NCI-H2081 (cell line): Measurements from ENCODE around the gene TESK2.
"Not testable (repeated sequence)": the region's sequence is repeated elsewhere in the genome, so short reads cannot be mapped to it uniquely, and the experiment has no call there.

Source experiments
- DNase-seq, 2 experiments: peaks; one replicate each; lab custom pipeline; 2025; lab: John Stamatoyannopoulos, UW

Gene TESK2

DNA sequence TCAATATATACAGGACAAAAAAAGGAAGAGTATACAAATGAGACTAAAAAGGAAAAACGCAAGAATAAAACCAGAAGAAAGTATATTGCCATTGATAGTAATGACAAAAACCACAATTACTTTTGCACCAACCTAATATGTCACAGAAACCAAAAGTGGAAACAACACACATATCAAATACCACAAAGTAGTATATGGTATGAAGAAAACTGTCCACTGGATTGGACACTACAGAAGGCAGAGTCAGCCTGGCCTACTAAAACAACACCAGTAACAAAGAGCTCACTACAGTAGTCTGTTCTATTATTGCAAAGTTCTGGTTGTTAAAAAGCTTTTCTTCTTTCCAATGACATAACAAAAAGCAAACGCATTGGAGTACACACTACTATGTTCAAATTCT lies 17.7 kb downstream of the TESK2 start:
- DNase-seq = no peak

DNA sequence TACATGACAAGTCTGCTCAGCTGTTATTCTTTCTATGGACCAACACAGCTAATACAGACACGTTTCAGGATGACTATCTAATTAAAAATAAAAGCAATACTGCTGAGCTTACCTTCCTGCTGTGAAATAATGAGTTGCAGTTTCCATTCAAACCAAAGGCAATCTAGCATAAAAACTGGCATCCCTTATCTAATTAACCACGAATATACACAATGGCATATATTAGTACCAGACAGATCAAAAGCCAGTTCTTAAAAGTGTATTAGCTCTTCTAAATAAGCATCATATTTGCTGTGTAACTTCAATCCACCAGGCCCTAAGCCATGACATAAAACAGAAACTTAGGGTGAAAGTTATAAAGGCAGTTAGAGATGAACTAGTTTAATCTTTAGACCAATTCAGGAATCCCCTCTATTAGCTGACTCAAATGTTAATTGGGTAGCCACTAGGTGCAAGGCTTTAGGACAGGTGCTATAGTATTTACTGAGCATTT lies 20.6 kb downstream of the TESK2 start:
- no peak for DNase-seq

DNA sequence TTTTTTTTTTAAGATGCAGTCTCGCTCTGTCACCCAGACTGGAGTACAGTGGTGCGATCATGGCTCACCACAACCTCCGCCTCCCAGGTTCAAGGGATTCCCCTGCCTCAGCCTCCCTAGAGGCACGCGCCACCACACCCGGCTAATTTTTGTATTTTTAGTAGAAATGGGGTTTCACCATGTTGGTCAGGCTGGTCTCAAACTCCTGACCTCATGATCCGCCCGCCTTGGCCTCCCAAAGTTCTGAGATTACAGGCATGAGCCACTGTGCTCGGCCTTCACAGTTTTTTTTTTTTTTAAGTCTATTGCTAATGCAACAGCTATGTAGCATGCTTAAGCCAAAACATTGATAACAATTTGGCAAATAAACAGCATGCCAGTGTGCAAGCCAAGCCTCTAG lies 23.6 kb downstream of the TESK2 start:
- not testable (repeated sequence) for DNase-seq

DNA sequence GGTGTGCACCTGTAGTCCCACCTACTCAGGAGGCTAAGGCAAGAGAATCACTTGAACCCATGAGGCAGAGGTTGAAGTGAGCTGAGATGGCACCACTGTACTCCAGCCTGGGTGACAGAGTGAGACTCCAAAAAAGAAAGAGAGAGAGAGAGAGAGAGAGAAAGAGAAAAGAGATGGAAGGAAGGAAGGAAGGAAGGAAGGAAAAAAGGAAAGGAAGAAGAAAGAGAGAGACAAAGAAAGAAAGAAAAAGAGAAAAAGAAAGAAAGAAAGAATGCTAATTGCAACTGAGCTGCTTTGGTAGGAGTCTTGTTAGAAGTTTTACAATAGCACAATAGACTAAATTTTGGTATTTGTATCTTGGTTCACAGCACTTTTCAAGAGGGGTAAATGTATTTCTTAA lies 25.7 kb downstream of the TESK2 start:
- DNase-seq = no peak

DNA sequence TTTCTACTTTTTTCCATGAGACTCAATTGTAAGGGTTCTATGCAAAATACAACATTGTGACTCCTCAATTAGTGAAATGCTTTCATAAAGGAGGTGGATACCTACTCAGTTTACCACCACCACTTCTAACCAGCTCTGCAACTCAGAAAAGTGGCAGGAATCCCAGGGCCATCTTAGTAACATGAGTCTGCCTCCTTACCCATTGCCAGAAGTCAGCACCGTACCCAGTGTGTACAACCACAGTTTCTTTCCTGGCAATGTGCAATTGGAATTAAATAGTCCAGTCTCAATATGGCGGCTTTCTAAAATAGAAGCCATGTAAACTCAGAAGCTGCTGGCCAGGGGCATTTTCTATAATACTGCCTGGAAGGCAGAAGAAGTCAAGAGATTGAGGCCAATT lies 32.1 kb downstream of the TESK2 start:
- no peak for DNase-seq

DNA sequence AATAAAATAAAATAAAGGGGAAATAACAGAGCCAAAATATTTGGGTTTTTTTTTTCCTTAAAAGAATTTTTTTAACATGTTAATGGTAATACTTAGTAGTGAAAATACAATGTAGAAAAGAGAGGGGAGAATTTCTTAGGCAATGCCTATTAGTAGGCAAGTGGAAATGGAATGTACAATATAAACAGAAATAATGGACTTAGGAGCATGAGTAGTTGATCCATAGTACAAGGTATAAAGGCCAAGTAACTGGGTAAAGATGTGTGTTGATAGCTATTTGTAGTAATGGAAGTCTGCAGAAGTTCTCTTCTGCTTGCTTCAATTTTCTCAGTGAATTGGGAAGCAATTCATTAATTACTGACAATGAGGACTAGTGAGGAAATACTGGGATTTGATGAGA lies 34.4 kb downstream of the TESK2 start:
- DNase-seq = no peak

DNA sequence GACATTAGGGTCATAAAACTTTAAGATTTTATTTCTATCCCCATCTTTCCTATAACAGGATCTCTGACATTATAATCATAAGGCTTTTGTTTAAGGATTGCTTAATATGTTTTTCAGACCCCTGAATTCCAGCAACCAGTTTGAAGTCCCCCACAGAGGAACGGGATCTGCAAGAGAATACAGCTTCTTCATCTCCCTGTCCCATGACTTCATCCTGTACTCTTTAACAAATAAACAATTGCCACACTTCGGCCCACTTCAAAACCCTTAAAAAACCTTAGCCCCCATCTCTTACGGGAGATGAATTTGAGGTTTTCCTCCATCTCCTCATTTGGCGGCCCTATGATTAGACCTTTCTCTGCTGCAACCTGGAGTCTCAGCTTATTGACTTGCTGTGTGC lies 35.8 kb downstream of the TESK2 start:
- DNase-seq = no peak

DNA sequence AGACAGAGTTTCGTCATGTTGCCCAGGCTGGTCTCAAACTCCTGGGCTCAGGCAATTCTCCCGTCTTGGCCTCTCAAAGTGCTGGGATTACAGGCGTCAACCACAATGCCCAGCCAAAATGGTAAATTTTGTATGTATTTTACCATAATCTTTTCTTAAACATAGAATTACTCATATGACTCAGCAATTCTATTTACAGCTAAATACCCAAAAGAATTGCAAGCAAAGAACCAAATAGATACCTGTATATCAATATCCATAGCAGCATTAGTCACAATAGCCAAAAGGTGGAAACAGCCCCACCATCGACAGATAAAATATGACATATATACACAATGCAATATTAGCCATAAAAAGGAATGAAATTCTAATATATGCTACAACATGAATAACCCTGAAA lies 36.5 kb downstream of the TESK2 start:
- DNase-seq = no peak

DNA sequence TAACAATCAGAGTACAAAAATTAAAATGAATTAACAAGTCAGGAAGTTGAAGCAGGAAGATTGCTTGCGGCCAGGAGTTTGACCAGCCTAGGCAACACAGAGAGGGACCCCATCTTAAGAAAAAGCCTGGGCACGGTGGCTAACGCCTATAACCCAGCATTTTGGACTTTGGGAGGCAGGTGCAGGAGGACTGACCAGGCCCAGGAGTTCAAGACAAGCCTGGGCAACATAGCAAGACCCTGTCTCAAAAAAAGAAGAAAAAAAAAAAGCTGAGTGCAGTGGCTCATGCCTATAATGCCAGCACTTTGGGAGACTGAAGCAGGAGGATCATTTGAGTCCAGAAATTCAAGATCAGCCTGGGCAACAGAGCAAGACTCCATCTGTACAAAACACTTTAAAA lies 38.5 kb downstream of the TESK2 start:
- no peak for DNase-seq

DNA sequence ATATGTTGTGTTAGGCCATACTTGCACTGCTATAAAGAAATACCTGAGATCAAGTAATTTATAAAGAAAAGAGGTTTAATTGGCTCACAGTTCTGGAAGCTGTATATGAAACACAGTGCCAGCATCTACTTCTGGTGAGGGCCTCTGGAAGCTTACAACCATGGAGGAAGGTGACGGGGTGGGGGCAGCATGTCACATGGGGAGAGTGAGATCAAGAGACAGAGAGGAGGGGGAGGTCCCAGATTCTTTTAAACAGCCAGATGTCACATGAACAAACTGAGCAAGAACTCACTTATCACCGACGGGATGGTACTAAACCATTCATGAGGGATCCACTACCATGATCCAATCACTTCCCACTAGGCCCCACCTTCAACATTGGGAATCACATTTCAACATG lies 42.6 kb downstream of the TESK2 start:
- no peak for DNase-seq

DNA sequence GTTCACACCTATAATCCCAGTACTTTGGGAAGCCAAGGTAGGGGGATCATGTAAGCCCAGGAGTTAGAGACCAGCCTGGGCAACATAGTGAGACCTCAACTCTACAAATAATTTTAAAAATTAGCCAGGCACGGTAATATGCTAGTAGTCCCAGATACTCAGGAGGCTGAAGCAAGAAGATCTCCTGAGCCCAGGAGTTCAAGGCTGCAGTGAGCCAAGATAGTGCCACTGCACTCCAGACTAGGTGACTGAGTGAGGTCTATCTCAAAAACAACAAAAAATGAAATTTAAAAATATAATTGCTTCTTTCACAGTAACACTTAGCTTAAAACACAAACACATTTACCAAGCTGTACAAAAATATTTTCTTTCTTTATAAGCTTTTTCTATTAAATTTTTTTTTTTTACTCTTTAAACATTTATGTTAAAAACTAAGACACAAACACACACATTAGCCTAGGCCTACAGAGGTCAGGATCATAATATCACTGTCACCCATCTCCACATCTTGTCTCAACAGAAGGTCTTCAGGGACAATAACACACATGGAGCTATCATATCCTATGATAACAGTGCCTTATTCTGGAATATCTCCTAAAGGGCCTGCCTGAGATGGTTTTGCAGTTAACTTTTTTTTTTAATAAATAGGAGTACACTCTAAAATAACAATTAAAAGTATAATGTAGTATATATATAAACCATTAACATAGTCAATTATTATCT lies 43.9 kb downstream of the TESK2 start:
- no peak for DNase-seq

DNA sequence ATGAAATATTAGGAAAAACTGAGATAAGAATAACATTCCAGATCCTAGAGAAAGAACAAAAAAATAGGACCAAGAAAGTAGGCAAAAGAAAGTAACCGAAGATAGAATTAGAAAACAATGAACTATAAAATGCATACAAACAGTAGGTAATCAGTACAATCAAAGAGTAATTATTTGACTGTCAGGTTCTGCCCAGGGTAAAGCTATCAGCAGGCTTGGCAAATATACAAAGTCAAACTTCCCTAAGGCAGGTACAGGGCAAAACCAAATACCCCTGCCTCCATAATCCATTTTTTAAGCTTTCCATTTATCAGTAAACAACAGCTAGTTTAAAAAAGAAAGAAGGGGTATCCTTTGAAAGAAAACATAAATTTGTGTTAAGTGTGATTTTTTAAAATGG lies 44.4 kb downstream of the TESK2 start:
- DNase-seq = no peak

DNA sequence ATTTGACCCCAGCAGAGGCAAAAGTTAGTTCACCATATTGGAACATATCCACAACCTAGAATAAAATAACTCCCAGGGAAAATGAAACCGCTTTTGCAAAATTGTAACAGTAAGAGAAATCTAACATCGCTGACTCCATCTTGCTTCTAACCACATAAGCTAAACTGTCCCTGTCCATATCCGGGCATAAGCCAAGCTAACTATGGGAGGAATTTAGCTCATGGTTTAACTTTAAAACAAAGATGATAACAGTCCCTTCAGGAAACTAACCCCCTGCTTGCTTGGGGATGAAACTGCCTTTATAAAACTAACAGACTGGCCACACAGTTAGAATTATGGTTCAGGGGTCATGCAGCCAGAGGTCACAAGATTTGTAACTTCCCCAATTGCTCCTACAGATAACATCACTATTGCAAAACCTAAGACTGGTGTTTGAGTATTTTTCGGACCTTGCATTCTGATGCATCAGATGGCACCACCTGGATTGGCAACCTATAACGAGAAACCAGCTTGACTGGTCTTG lies 46.3 kb downstream of the TESK2 start:
- DNase-seq = no peak

DNA sequence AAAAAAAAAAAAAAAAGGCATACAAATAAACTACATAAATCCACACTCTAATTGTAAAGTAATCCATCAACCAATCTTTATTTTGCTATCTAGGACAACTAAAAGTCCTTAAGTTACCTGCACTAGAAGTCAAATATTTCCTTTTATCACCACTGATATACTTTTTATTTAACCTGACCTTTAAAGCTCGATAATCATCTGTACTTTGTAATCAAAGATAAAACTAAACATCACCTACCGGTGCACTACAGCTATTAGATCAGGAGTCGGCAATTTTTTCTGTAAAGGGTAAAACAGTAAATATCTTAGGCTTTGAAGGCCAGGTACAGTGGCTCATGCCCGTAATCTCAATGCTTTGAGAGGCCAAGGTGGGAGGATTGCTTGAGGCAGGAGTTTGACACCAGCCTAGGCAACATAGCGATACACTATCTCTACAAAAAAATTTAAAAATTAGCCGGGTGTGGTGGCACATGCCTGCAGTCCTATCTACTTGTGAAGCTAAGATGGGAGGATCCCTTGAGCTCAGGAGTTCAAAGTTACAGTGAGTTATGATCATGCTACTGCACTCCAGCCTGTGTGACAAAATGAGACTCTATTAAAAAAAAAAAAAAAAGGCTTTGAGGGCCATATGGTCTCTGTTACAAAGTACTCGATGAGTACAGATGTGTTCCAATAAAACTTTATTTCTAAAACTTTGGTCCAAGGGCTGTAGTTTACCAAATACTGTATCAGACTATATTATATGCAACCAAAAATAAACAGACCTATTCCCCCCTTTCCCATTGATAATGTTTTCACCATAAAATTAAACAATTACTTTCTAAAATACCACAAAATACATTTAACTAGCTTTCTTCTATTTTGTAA lies 47.1 kb downstream of the TESK2 start:
- DNase-seq = no peak

DNA sequence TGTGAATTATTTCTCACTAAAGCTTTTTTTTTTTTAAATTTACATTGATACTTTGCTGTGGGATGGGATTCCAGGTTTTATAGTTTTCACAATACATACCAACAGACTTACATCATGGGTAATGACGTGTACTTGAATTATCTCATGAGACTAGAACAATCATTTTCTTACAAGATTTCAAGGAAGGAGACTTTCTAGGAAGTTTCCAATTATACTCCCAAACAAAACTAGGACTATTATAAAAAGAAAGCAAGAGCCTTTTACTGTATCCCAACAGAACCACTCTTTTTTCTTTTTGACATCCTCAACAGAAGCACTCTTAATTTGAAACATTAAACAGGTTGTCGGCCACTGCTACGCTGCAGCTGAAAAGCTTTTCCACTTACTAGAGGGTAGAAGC lies 48.7 kb downstream of the TESK2 start:
- no peak for DNase-seq

DNA sequence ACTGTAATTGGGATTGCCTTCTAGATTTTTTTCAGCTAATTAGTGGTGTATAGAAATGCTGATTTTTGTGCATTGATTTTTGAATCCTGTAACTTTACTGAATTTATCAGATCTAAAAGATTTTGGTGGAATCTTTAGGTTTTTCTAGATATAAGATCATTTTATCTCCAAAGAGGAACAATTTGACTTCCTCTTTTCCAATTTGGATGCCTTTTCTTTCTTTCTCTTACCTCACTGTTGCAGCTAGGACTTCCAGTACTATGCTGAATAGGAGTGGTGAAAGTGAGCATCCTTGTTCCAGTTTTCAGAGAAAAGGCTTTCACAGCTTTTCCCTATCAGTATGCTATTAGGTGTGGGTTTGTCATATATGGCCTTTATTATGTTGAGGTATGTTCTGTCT lies 53.6 kb downstream of the TESK2 start:
- no peak for DNase-seq

DNA sequence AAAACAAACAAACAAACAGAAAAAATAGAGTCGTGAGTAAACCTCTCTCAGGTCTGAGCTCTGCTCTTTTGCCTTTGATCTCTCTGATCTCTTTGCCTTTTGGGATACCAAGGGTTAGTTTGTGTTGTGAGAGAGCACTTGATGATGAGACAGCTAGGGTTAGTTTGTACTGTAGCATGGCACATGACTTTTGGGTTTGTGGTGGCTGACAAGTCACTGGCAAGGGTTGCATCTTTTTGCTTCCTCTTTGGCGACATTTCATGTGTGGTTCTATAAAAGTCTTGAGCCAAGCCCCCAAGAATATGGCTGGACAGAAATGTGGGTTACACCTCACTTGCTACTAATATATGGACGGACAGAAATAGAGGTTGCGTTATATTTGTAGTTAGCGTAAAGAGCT lies 60.5 kb downstream of the TESK2 start:
- DNase-seq = no peak

DNA sequence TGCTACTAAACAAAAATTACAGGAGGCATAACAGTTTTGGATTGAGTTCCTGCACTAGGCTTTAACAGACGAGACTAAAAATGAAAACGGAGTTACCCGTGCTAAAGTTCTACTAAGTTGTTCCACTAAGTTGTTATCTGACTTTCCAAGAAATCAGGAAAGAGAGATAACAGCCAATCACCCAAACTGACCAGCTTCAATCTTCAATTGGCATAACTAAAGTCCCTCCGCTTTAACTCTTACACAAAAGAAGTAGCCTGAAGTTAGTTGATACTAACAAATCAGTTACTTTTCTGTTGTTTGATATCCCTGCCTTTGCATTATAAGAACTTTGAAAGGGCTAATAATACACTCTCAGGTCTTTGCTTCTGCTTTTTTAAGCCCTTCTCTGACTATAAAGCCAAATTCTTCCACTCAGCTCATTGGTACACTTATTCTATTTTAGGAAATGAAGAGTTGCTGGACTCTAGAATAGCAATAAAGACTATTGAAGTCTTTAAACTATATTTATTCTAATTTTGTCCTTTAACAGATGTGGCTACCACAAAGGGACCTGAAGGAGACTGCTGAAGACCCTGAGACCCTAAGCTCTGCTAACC lies 61.3 kb downstream of the TESK2 start:
- no peak for DNase-seq

DNA sequence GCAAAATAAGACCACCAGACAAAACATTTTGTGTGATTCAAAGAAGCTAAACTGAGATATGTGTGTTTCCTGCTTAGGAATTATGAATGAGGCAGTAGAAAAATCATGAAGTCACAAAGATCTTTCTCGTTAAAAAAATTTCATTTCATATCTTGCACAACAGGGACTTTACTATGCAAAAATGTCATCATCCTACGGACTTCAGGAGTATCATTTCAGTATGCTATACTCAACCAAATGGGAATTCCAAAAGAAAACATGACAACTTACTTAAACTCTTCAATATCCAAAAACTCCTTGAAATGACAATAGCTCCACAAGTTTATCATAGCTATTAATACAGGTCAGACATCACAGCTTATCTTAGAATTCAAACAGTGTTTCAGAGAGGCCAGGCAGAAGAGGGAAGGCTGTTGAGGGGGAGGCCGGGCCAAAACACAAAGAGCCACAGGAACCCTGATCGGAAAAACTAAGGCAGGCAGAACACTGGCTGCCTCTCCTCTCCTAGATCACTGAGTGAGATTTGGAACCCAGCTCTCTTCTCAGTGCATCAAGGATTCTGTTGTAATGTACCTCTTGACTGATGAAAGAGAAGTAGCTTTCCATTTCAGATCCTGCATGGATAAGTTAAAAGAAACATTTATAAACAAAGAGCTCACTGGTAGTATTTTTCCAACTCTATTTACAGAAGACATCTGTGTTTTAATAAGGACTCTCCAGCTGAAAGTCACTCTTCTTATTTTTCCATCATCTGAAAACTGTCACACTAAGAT lies 66.9 kb downstream of the TESK2 start:
- no peak for DNase-seq

DNA sequence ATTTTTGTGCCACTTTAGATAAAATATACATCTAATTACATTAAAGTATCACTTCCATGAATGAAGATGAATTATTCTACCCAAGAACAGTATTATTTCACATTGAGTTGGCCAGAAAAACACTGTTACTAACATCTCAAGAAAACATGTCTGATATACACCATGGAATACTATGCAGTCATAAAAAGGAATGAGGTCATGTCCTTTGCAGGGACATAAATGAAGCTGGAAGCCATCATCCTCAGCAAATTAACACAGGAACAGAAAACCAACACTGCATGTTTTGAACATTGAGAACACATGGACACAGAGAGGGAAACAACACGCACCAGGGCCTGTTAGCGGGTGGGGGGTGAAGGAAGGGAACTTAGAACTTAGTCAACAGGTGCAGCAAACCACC lies 69.0 kb downstream of the TESK2 start:
- DNase-seq = no peak

DNA sequence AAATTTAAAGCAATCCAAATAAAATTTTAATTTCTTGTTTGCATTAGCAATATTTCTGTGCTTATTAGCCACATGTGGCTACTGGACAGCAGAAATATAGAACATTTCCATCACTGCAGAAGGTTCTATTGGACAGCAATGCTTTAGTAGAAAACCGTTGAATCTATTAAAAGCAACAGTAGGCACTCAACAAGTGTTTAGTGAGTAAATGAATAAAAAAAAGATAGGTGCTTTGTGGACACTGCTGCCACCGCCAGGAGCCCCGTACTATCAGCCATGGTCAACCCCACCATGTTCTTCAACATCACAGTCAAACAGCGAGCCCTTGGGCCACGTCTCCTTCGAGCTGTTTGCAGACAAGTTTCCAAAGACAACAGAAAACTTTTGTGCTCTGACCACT lies 76.2 kb downstream of the TESK2 start:
- no peak for DNase-seq

DNA sequence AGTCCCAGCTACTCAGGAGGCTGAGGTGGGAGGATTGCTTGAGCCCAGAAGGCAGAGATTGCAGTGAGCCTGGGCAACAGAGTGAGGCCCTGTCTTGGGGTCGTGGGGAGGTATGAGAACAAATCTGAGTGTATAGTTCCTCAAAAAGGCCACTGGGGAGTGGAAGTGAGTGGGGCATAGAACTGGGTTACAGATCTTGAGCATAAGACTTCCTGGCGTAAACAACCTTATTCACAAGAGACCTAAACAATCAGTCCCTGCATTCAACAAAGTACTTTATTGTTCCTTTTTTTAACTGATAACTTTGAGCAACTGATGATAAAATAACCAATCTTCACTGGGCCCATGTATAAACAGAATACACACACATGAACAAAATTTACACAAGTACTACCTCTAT lies 78.1 kb downstream of the TESK2 start:
- no peak for DNase-seq
